GM11168 (cell line): ENCODE measurements around the gene SETD4.
"Not testable (repeated sequence)": the region's sequence is repeated elsewhere in the genome, so short reads cannot be mapped to it uniquely, and the experiment has no call there.

Source experiments
- in situ Hi-C: fragments of 300-500 bp; cut with MboI; formaldehyde crosslinking; loops from one replicate; pipeline ENCODE4 v1.12.0; 2022; ENCODE audit warnings: low sequenced_read_pairs; ENCODE audit not compliant: unreplicated experiment

Gene SETD4

GRCh38 chr21:36060159-36060921, at the start of gene SETD4:
Gene SETD4 (minus strand): TSS chr21:36060526. CDS start chr21:36058888, 1,638 bp downstream.
- in situ Hi-C loops = no loop called here

DNA sequence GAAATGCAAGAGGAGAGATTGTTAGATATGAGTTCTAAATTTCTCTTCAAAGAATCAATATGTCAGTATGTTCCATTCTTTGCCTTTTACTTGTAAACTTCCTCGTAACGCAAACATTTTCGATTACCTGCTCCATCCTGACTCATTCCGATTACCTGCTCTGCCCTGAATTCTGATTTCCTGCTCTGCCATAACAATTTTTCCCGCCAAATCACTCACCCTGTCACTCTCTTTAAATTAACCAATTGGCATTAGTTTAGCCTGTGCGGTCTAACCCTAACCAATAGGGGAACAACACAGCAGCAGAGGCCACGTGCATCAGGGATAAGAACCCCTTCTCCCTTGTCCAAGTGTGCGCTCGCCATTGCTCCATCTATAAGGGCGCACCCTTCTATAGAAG, 49.5 kb upstream of the SETD4 start:
- in situ Hi-C loops = no loop called here

DNA sequence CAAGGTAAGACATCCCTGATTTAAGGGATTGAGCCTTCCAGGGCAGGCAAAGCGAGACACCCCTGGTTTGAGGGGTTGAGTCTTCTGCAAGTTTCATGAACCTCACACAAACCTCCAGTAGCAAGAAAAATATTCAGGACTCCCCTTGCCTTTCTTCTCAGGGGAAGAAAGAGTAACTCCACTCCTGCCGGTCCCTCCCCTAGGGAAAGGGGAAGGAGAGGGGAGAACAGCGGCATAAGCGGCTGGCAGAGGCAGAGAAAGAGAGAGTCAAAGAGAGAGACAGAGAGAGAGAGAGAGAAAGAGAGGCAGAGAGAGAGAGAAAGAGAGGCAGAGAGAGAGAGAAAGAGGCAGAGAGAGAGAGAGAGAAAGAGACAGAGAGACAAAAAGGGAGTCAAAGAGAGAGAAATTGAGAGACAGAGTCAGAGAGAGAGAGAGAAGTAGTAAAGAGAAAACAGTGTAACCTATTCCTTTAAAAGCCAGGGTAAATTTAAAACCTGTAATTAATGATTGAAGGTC, 45.1 kb upstream of the SETD4 start:
- in situ Hi-C loops = no loop called here

DNA sequence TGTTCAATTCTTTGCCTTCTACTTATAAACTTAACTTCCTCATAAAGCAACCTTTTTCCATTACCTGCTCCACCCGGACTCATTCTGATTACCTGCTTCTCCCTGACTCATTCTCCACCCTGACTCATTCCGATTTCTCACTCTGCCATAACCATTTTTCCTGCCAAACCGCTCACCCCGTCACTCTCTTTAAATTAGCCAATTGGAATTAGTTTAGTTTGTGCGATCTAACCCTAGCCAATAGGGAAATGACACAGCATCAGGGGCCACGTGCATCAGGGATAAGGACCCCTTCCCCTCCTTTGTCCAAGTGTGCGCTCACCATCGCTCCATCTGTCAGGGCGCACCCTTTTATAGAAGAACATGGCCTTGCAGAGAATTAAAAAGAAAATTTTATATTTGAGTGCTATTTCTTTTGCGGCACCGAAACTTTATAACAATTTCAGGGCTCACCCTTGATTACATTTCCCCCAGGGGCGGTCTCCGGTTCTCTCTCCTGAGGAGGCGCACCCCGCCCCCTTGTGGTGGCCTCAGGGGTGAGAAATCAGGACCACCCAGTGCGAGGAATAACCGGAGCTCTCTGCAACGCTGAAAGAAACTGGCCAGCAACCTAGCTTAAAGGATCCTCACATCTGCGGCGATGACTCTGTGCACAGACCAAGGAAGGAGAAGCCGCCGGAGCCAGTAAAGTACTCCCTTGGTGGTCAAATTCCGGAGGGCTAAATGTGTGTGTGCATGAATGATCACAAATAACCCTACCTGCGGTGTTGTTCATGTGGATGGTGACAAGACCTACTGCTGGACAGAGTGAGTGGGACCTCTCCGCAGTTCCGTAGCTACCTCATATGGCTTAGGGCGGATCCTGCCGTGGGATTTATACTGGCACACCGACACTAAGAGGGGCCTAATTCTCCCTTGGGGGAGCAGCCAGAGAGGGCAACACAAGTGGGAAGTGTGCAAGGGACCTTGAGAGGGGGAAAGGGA, 44.3 kb upstream of the SETD4 start:
- in situ Hi-C loops = no loop called here

GRCh38 chr21:36103434-36103833, 43.1 kb upstream of the SETD4 start:
- in situ Hi-C loops = no loop called here

DNA sequence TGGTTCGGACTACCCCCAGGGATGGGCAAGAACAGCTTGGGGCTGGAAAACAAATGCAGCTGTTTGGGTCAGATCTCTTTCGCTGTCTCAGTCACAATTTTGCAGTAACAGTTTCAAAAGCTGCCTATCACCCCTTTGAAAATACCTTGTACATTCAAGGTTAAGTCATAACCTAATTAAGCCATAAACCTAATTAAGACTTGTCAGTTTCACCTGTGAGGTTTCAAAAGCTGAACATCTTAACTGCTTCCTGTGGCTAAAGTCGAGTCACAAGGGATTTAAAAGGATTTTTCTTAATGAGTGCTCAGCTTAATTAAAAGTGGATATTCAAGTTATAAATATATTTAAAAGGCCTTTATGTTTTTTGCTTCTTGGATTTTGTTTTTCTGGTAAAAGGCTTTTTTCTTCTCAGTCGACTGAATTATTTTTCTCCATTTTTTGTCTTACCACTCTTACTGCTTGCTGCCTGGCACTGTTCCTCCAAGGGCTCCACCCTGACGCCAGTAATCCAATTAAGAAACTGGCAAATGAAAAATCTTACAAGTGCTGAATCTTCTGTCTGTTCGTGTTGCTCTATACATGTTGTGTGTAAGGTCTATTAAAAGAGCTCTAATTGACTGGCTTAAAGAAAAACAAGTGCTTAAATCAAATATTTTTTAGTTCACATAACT, 40.8 kb upstream of the SETD4 start:
- in situ Hi-C loops = no loop called here

- in situ Hi-C loops = not testable (repeated sequence)
These were observed 39.4 kb upstream of the SETD4 start for GRCh38 chr21:36099695-36100211.

GRCh38 chr21:36099000-36099399, 38.7 kb upstream of the SETD4 start:
- in situ Hi-C loops = no loop called here

- in situ Hi-C loops = no loop called here
These were observed 37.8 kb upstream of the SETD4 start for GRCh38 chr21:36098182-36098532.

DNA sequence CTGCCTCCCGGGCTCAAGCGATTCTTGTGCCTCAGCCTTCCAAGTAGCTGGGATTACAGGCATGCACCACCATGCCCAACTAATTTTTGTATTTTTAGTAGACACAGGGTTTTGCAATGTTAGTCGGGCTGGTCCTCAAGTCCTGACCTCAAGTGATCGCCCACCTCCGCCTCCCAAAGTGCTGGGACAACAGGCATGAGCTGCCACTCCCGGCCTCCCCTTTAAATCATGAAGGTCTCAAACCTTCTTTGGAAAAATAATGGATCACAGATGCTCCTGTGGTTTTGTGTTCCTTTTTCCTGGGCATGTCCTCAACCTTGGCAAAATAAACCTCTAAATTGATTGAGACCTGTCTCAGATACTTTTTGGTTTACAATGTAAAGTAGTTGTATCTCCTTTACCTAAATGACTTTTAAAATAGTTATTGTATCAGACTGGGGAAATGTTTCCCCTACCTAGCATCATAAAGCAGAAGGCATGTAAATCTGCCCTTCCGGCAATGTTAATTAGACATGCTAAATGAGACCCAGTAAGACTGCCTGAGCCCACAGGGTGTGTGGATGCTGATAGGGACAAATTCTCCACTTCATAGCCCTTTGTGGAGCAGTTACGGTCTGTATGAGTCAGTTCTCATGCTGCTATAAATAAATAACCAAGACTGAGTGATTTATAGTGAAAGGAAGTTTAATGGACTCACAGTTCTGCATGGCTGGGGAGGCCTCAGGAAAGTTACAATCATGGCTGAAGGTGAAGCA, 37.3 kb upstream of the SETD4 start:
- in situ Hi-C loops = no loop called here

GRCh38 chr21:36096398-36097290, 36.3 kb upstream of the SETD4 start:
- in situ Hi-C loops = no loop called here

GRCh38 chr21:36093512-36093911, 33.2 kb upstream of the SETD4 start:
- in situ Hi-C loops = no loop called here

DNA sequence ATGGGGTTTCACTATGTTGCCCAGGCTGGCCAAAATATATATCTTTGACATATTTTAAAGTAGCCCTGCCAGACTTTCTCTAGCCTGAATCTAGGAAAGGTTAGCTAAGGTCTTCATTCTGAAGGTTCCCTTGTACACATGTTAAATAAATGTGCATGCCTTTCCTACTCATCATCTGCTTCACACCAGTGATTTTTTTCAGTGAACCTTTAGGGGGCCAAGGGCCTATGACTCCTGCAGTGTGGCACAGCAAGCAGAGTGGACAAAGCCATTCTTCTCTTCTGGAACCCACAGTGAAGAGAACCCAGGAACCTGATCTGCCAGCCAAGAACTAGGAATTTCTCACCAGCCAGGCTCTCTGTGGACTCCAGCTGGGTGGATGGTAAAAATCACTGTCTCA, 32.4 kb upstream of the SETD4 start:
- in situ Hi-C loops = no loop called here

GRCh38 chr21:36089946-36090345, 29.6 kb upstream of the SETD4 start:
- in situ Hi-C loops = no loop called here

DNA sequence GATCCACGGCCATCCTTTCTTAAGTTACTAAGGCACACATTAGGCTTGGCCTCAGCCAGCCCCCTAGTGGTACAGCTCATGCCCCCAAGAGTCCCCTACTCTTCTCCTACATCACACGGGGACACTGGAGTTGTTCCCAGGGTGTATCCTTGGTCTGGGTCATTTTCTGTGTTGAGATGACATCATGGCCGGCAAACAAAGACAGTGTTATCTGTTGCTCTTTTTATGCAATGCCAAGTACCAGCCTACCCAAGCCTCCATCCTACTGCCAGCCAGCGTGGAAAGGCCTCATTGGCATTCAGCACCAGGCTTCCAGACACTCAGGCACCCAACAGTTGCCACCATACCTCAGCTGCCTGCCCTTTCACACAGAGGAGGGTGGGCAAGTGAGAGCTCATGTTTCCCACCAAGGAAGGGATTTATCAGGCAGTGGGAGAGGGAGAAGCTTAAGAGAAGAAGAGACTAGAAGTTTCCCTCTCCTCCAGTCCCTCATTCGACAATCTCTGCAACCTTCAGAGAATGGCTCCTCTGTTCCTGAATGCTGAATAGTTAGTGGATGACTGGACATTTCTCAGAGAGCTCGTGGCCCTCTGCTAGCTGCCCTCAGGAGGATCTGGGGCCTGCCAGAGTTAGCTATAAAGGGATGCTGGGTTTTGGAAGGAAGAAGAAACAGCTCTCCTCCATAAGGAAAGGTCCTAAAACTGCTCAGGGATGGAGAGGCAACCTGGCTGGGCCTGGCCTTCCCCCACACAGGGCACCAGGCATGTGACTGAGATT, 27.2 kb upstream of the SETD4 start:
- in situ Hi-C loops = no loop called here

GRCh38 chr21:36082237-36082664, 21.9 kb upstream of the SETD4 start:
- in situ Hi-C loops = no loop called here

DNA sequence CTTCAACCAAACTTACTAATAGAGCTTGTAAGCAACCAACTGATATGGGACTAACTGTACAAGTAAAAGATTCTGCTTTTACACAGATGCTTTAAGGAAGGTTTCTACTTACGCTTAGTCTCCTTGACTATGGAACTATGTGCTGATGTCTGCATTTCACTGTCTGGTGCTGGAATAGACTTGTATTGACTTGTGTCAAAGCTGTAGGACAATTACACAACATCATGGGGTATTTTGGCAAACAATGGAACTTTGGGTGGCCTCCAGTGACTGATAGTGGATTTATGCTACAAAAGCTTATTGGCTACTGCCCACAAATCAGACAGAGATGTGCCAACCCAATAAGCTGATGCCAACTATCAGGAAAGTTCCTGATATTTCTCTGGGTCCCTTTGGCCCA, 20.1 kb upstream of the SETD4 start:
- in situ Hi-C loops = no loop called here

- in situ Hi-C loops = no loop called here
These were observed 19.3 kb upstream of the SETD4 start for GRCh38 chr21:36079671-36080070.
